Stimulated activated naive CD8-positive, alpha-beta T cell treated with anti-CD3 and anti-CD28 coated beads, Interleukin-15, Interleukin-2, amounts not matched to agents 100 ng/mL and 50 ng/mL, for 24 hours (primary cell): Measurements from ENCODE around the gene CLTC.
A peak's percentile ranks its signal among the peaks of the same experiment; 100 is the strongest.

ENCODE experiments used
- H3K27ac Mint-ChIP-seq: one replicate; pipeline ENCODE4 v1.8.0; 2021; ENCODE audit warnings: mild to moderate bottlenecking, mixed read lengths
- H3K27me3 Mint-ChIP-seq: one replicate; pipeline ENCODE4 v1.8.0; 2021; ENCODE audit warnings: mixed read lengths
- H3K36me3 Mint-ChIP-seq: one replicate; pipeline ENCODE4 v1.8.0; 2021; ENCODE audit warnings: low read depth, mixed read lengths
- H3K4me1 Mint-ChIP-seq: one replicate; pipeline ENCODE4 v1.8.0; 2021; ENCODE audit warnings: low read depth, mixed read lengths
- H3K4me3 Mint-ChIP-seq: one replicate; pipeline ENCODE4 v1.8.0; 2021; ENCODE audit warnings: mild to moderate bottlenecking, mixed read lengths
- H3K9me3 Mint-ChIP-seq: one replicate; pipeline ENCODE4 v1.8.0; 2021; ENCODE audit warnings: mixed read lengths

Gene CLTC

DNA sequence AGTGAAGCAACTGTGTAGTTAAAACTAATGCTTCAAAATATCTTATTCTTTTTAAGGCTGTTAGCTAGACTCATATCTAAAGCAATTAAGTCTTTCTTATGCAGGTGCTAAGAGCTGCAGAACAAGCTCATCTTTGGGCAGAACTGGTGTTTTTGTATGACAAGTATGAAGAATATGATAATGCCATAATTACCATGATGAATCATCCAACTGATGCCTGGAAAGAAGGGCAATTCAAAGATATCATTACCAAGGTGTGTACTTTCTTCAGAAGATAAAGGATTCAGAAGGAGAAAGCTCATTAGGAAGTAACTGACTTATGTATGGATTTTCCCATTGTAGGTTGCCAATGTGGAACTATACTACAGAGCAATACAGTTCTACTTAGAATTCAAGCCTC is 63.6 kb downstream of the CLTC start:
- no peak overlapping the region for H3K27ac Mint-ChIP-seq
- peaks cover 84% of the 10 kb centered on the region for H3K36me3 Mint-ChIP-seq
- H3K4me1 Mint-ChIP-seq, result no peaks in the 10 kb centered on the region
- no peaks in the 10 kb centered on the region for H3K27me3 Mint-ChIP-seq
- H3K9me3 Mint-ChIP-seq, result no peaks in the 10 kb centered on the region
- no peak overlapping the region for H3K4me3 Mint-ChIP-seq

DNA sequence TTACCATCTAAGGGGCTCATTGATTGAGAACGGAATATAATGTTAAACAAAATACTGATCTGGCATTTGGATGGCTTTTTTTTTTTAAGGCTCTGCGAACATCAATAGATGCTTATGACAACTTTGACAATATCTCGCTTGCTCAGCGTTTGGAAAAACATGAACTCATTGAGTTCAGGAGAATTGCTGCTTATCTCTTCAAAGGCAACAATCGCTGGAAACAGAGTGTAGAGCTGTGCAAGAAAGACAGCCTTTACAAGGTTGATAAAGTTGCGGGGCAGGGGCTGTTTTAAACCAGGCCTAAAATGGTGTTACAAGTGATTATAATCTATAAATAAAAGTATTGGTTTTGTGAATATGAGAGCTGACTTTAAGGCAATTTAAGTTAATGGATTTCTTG is 65.3 kb downstream of the CLTC start:
- no peaks in the 10 kb centered on the region for H3K4me1 Mint-ChIP-seq
- H3K36me3 Mint-ChIP-seq, result peaks cover 84% of the 10 kb centered on the region
- H3K4me3 Mint-ChIP-seq, result no peak overlapping the region
- H3K27me3 Mint-ChIP-seq, result no peaks in the 10 kb centered on the region
- H3K9me3 Mint-ChIP-seq, result no peaks in the 10 kb centered on the region
- H3K27ac Mint-ChIP-seq, result no peak overlapping the region

DNA sequence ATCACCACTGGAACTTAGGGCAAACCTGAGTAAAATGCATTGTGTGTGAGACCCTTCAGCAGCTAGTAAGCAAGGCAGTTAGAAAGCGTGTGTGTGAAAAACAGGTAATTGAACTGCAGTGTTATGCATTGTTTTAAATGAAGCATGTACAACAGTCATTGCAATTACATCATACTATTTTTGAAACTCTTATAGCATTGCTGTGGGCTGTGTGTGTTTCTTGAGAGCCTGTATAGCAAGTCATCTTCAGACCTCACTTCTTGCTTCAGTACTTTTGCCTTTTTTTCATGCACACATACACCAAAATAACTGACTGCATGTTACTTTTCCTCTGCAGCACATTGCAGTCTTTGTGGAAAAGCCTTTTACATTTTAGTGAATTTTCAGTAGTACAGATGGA is 68.3 kb downstream of the CLTC start:
- H3K27me3 Mint-ChIP-seq, result no peaks in the 10 kb centered on the region
- H3K36me3 Mint-ChIP-seq, result peaks cover 75% of the 10 kb centered on the region
- peaks cover 3% of the 10 kb centered on the region for H3K4me1 Mint-ChIP-seq
- H3K4me3 Mint-ChIP-seq, result no peak overlapping the region
- no peaks in the 10 kb centered on the region for H3K9me3 Mint-ChIP-seq
- peak overlapping the region; percentile 32 for H3K27ac Mint-ChIP-seq

DNA sequence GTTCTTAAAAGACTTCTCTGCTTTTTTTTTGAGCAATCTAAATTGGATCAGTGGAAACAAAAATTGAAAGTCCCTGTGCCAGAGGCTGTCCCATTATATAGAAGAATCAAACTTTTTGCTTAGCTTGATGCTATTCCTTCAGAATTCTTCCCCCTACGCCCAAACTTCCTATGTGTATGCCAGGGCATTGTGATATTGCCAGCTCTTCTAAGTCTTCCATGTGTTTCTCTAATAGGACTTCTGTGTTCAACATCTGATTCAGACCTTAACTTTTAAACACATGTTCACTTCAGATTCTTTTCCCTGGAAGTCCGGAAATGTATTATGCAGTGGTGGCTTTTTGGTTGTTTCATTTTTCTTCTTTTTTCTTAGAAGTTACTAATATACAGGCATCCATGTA is 68.8 kb downstream of the CLTC start:
- peak overlapping the region; percentile 59 for H3K27ac Mint-ChIP-seq
- no peaks in the 10 kb centered on the region for H3K9me3 Mint-ChIP-seq

DNA sequence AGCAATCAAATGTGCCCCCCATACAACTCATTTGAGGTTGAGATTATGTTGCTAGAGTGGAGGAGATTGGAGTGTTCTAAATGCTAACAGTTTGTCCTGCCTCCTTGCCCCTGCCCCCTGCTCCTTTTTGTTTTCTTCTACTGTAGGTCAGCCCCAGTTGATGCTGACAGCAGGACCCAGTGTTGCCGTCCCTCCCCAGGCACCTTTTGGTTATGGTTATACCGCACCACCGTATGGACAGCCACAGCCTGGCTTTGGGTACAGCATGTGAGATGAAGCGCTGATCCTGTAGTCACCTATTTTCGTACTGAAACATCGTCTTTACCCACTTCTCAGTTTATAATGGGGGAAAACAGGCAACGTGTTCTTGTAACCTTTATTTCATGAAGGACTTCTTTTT is 73.9 kb downstream of the CLTC start:
- Mint-ChIP-seq H3K4me1 (peaks cover 30% of the 10 kb centered on the region), H3K4me3 (no peak overlapping the region), H3K27me3 (no peaks in the 10 kb centered on the region), H3K27ac (no peak overlapping the region), H3K9me3 (no peaks in the 10 kb centered on the region), H3K36me3 (peaks cover 84% of the 10 kb centered on the region)

More for the DNA sequence above, 68.8 kb downstream of the CLTC start:
- H3K36me3 Mint-ChIP-seq, result peaks cover 74% of the 10 kb centered on the region
- peaks cover 3% of the 10 kb centered on the region for H3K4me1 Mint-ChIP-seq
- no peaks in the 10 kb centered on the region for H3K27me3 Mint-ChIP-seq
- H3K4me3 Mint-ChIP-seq, result no peak overlapping the region

DNA sequence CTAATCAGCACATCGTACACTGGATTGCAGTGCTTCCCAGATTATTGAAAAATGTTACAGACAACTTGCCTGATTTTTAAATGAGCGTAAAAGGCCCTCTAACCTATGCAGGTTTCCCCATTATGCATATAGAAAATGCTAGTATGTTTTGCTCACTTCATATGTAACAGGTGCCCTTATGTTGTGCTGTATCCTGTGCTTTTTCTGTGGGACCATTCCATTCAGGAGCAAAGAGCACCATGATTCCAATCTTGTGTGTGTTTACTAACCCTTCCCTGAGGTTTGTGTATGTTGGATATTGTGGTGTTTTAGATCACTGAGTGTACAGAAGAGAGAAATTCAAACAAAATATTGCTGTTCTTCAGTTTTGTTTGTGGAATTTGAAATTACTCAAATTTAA is 74.6 kb downstream of the CLTC start:
- H3K4me3 Mint-ChIP-seq, result no peak overlapping the region
- no peaks in the 10 kb centered on the region for H3K9me3 Mint-ChIP-seq
- no peaks in the 10 kb centered on the region for H3K27me3 Mint-ChIP-seq
- H3K27ac Mint-ChIP-seq, result peak overlapping the region; percentile 1
- peaks cover 37% of the 10 kb centered on the region for H3K4me1 Mint-ChIP-seq
- H3K36me3 Mint-ChIP-seq, result peaks cover 88% of the 10 kb centered on the region

DNA sequence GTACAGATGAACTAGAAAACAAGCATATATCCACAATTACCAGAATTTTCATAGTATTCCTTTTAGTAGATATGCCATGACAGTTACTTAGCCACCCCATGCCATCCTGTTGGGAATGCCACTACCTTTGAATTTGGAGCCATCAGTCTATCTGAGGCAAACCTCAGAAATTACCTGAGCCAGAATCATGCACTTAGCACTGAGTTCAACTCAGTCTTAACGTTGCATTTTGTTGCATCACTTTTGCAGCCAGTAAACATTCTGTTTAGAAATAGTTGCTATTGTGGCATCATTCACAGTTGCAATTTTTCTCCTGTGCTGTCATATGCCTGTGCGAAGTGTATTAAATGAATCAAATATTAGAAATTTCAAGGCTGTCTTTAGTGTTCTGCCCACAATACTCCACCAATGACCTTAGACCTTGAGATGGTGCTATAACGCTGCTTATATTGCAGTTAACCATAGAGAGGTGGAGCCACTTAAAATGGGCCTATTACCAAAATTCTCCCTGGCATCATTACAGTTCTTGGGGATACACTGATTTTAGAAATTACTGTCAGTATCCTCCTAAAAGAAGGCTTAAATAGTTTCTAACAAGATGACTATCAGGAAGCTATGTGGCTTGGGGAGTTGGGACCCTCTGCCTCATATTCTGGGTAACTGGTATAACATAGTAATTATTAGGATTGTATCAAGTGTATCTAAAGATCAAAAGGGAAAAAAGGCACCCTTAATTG is 76.4 kb downstream of the CLTC start:
- no peak overlapping the region for H3K4me3 Mint-ChIP-seq
- peaks cover 55% of the 10 kb centered on the region for H3K4me1 Mint-ChIP-seq
- H3K9me3 Mint-ChIP-seq, result no peaks in the 10 kb centered on the region
- H3K27ac Mint-ChIP-seq, result peak overlapping the region; percentile 33
- peaks cover 92% of the 10 kb centered on the region for H3K36me3 Mint-ChIP-seq
- H3K27me3 Mint-ChIP-seq, result no peaks in the 10 kb centered on the region

DNA sequence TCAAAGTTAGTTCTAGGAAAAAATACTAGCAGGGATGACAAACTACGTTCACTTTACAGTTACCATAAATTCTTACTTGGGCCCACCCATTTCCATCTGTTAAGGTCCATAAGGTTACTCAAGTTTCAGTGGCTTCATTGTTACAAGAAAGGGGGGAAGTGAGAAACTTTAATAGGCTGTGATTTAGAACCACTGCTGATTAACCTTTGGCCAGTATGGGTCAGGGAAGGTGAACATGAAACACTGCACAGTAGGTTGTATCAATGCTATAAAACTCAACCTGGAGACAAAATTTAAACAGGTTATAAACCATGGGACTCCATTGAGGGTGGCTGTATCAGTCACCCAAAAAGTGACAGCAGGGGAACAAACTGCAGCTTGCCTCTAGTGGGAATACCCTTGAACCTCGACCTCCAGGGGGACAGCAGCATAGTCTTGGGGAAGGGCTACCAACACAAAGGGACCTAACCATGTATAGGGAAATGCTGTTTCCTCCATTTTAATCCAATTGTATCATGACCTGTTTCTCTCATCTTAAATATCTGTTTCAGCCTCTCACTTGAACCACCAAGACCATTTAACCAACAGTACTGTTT is 77.1 kb downstream of the CLTC start:
- Mint-ChIP-seq H3K4me1 (peaks cover 59% of the 10 kb centered on the region), H3K27ac (peak overlapping the region; percentile 42), H3K27me3 (no peaks in the 10 kb centered on the region), H3K36me3 (peaks cover 89% of the 10 kb centered on the region), H3K9me3 (no peaks in the 10 kb centered on the region), H3K4me3 (no peak overlapping the region)

DNA sequence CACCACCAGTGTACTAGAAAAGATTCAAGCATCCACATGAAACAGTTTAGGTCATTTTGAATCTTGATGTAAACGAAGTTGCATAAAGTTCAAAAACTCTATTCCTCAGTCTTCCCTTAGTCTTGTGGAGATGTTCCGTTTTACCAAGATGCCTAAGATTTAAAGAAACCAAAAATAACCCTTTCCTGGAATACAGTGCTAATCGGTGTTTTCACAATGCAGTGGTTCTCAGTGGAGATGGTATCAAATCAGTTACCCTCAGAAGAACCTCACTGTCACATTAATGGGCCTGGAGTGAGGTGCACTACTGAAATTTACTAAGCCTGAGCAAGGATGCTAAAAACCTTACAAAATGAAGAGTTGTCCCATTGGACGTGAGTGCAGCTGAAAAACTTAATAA is 78.4 kb downstream of the CLTC start:
- H3K27me3 Mint-ChIP-seq, result no peaks in the 10 kb centered on the region
- H3K4me3 Mint-ChIP-seq, result no peak overlapping the region
- peaks cover 83% of the 10 kb centered on the region for H3K36me3 Mint-ChIP-seq
- peaks cover 71% of the 10 kb centered on the region for H3K4me1 Mint-ChIP-seq
- no peak overlapping the region for H3K27ac Mint-ChIP-seq
- H3K9me3 Mint-ChIP-seq, result no peaks in the 10 kb centered on the region

DNA sequence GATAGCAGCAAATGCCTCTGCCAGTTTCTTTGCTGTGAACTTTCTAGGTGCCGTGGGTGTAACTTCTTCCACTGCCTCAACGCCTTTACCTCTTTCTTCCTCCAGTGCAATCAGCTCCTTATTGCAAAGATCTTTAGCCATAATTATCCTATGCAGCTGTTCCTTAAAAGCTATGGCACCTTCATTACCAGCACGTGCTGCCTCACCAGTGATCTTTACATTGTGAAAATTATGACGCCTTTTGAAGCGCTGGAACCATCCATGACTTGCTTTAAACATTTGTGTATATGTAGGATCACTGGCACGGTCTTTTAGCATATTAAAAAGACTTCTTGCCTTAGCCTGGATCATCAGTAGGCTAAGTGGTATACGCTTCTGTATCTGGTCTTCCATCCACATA is 79.5 kb downstream of the CLTC start:
- Mint-ChIP-seq H3K36me3 (peaks cover 76% of the 10 kb centered on the region), H3K27me3 (no peaks in the 10 kb centered on the region), H3K4me1 (peaks cover 80% of the 10 kb centered on the region), H3K4me3 (peak overlapping the region; percentile 6), H3K27ac (no peak overlapping the region), H3K9me3 (no peaks in the 10 kb centered on the region)

DNA sequence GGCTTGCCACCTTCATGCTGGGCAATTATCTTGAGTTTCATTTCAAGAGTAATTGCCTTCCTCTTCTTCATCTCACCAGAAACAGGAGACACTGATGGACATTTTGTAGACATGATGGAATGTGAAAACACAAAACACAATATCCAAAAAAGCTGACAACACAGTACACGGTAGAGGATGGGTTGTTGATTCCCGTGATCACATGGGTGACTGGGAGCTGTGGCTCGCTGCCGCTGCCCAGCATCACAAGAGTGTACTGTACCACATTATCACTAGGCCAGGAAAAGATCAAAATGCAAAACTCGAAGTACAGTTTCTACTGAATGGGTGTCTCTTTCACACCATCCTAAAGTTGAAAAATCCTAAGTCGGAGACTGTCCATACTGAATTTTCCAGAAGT is 80.1 kb downstream of the CLTC start:
- peaks cover 86% of the 10 kb centered on the region for H3K4me1 Mint-ChIP-seq
- H3K27me3 Mint-ChIP-seq, result no peaks in the 10 kb centered on the region

DNA sequence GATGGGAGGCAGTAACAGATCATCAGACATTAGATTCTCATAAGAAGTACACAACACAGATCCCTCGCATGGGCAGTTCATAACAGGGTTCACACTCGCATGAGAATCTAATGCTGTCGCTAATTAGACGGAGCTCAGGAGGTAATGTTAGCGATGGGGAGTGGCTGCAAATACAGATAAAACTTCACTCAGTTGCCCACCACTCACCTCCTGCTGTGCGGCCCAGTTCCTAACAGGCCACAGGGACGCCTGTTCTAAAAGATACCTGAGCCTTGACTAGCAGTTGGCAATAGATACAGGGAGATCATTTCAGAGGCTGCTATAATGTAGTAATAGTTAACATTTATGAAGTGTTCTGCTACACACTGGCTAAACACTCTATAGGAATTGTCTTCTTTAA is 82.6 kb downstream of the CLTC start:
- Mint-ChIP-seq H3K4me1 (peaks cover 87% of the 10 kb centered on the region), H3K27ac (peak overlapping the region; percentile 13), H3K9me3 (no peaks in the 10 kb centered on the region), H3K4me3 (no peak overlapping the region), H3K36me3 (peaks cover 66% of the 10 kb centered on the region), H3K27me3 (no peaks in the 10 kb centered on the region)

More for the DNA sequence above, 80.1 kb downstream of the CLTC start:
- H3K36me3 Mint-ChIP-seq, result peaks cover 75% of the 10 kb centered on the region
- H3K9me3 Mint-ChIP-seq, result no peaks in the 10 kb centered on the region
- H3K27ac Mint-ChIP-seq, result peak overlapping the region; percentile 28
- H3K4me3 Mint-ChIP-seq, result peak overlapping the region; percentile 28

DNA sequence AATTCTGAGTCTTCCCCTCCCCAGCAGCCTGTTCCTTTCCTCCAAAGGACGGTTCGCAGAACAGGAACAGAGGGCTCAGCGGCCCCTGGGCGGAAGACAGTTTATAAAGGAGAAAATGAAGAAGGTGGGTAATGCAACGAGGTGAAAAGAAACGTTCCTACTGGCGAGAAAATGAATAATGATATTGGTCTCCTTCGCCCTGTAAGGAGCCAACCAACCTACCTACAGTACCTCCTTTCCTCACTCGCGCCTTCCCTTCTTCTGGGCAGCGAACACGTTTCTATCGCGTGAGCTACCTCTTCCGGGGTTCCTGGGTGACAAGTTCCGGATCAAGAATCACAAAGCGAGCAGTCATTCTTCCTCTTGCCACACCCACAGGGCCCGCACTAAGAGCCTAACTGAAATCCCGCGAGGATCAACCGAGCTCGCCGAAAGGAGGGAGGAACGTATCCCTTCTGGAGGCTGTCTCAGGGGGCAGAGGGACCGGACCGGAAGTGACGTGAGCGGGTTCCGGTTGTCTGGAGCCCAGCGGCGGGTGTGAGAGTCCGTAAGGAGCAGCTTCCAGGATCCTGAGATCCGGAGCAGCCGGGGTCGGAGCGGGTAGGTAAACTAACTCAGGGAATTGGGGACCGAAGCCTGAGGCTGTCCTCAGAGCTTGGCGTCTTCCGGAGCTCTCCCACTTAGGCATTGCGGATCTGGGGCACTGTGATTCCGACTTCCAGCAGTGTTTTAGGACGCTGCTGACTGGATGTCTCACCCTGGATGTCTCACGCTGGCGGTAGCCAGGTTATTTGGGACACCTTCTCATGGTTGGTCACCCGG is 87.7 kb downstream of the CLTC start, which contains the start of the genes PTRH2 and VMP1:
Gene PTRH2 (minus strand): TSS at position 282 of the 822 bp plus-strand sequence. CDS start 9,452 bp downstream, outside the sequence.
Gene VMP1 (plus strand): TSS at position 506 of the 822 bp plus-strand sequence. CDS start 23,793 bp downstream, outside the sequence.
- no peaks in the 10 kb centered on the region for H3K9me3 Mint-ChIP-seq
- peak within 1 kb of the TSS; percentile 96 for H3K4me3 Mint-ChIP-seq
- H3K4me1 Mint-ChIP-seq, result peaks cover 74% of the 10 kb centered on the region
- H3K27me3 Mint-ChIP-seq, result no peaks in the 10 kb centered on the region
- H3K27ac Mint-ChIP-seq, result peak within 1 kb of the TSS; percentile 95
- H3K36me3 Mint-ChIP-seq, result peaks cover 31% of the 10 kb centered on the region

DNA sequence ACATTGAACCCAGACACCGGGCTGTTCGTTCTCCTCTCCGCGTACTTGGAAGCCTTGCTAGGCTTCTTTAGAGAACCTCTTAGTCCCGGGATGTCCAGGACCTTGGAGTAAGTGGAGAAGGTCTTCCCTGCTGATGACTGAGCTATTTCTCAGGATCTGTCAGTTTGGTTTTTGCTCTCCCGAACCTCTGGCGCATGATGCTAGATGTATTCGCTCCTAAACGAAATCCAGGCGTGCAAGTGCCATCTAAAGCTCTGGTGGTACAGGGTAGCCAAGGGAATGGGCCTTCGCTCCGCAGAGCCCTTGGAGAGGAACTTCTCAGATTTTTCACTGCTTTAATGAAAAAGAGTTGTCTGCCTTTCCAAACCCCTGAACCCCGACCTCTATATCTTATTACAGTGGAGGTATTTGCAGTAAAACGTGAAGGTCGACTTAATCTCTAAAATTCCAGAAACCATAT is 88.3 kb downstream of the CLTC start:
- no peaks in the 10 kb centered on the region for H3K27me3 Mint-ChIP-seq
- no peaks in the 10 kb centered on the region for H3K9me3 Mint-ChIP-seq
- H3K27ac Mint-ChIP-seq, result peak overlapping the region; percentile 95
- H3K4me3 Mint-ChIP-seq, result peak overlapping the region; percentile 96
- peaks cover 74% of the 10 kb centered on the region for H3K4me1 Mint-ChIP-seq
- peaks cover 37% of the 10 kb centered on the region for H3K36me3 Mint-ChIP-seq

DNA sequence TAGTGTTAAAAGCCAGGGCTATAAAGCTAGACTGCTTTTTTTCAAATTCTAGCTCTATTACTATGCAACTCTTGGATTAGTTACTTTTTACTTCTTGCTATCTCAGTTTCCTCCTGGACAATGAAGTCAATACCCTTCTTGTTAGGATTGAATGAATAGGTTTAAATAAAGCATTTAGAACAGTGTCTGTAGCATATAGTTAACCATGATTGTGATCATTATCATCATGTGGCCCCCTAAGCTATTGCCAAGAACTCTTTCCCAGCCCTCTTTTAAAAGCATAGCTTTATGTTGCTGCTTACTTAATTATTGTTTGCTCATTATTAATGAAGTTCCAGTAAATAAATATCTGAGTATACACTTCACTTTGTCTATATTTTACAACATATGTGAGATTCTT is 92.2 kb downstream of the CLTC start:
- H3K36me3 Mint-ChIP-seq, result peaks cover 12% of the 10 kb centered on the region
- H3K4me3 Mint-ChIP-seq, result no peak overlapping the region
- H3K9me3 Mint-ChIP-seq, result no peaks in the 10 kb centered on the region
- no peaks in the 10 kb centered on the region for H3K27me3 Mint-ChIP-seq
- H3K4me1 Mint-ChIP-seq, result peaks cover 59% of the 10 kb centered on the region
- H3K27ac Mint-ChIP-seq, result no peak overlapping the region
